Activated CD8-positive, alpha-beta memory T cell treated with anti-CD3 and anti-CD28 coated beads for 24 hours (primary cell): ENCODE data around the gene GRIK2.
"Not testable (repeated sequence)": the region's sequence is repeated elsewhere in the genome, so short reads cannot be mapped to it uniquely, and the experiment has no call there.

Experiments
- DNase-seq: peaks from one replicate; pipeline ENCODE4 v3.0.0-alpha.2; 2020

Gene GRIK2

DNA sequence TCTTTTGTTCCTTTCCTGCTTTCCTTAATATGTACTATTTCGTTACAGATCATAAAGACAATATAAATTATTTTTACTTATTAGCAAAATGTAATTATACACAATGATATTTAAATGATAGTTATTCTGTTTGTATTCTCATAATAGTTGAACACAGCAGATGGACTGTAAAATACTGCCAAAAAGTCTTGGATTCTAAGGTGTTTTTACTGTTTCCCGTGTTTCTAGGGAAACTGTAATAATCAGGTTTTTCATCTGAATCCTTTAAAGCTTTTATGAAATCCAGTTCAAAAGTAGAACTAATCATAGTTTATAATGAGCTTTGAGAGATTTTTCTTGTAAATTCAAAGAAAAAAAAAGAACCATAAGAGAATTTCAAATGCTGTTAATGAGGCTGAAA lies 148.4 kb downstream of the GRIK2 start:
- no peak for DNase-seq

DNA sequence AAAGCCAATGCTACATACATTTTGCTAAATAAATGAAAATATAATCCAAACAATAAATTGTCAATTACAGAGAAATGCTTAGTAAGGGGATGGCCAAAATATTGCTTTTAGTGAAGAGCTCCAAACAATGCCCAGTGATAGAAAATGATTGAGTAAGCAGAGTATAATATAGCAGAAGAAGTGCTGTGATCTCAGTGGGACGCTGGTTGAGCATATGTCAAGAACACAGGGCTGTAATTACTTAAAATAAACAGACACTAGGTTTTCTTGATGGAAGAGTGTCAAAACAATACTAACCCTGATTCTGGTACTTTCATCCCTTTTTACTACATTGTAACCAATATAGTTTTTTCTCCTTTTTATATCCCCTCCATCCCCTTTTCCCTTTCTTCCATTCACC lies 150.3 kb downstream of the GRIK2 start:
- no peak for DNase-seq

DNA sequence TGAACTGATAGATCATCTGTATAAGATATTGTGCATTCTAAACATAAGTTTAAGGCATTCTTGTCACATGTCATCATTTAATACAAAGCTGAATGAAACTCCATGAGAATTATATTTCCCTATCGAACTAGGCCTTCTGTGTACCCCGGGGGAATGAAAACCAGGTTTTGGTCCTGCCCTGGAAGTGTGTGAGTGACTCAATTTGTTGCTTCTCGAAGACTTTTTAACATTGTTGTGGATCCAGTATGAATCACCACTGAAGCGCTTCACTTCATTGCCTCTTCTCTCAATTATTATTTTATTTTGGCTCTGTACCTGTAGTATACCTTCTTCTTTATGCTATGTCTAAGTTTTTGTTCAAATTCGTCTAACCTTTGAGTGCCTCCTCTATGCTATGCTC lies 150.8 kb downstream of the GRIK2 start:
- DNase-seq = no peak

DNA sequence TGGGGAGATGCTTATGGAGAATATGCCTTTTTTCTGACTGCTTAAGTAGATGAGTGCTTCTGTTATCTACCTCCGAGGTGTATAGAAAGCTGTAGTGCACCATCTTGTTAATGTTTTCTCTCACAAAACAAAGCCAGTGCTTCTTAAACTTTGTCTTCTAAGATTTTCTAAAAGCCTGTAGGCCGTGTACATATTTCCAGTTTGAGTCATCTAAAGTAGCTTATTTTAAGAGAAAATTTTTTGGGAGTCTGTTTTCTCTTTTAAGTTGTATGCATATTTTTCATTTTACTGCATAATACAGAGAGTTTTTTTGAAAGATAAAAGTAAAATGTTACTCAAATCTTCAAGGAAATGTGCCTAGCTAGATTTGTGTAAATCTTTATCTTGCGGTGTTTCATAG lies 151.7 kb downstream of the GRIK2 start:
- no peak for DNase-seq

DNA sequence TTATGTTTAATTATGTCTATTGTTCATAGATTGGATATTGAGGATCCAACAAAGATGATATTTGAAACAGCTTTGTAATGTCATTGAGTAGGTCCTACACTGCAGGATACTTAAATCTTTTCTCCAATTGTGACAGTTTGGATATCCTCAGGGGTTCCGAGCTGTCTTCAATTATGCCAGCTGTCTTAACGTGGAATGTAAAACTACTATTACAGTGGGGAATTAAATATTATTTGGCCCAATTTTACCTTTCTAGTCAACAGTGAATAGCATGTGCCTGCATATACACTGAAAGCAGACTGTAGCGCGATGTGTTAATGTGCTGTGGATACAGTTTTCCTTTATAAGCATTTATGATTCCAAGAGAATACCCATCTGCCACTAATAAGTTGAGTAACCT lies 156.9 kb downstream of the GRIK2 start:
- DNase-seq = no peak

DNA sequence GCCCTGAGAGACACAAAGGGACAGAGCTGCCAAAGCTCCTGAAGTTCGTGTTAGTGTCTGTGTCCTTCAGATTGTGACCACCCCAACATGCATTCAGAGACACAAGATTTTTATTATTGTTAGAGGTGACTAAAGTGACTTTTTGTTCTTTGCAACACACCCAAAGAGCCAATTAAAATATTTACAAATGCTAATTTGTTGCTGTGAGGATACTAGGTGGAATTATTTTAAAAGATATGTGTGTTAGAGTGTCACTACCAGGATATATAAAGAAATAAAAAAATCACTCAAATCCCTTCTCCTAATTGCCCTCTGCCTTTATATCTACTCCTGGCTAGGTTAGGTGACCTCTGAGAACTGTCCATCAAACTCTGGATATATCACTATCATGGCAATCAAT lies 160.7 kb downstream of the GRIK2 start:
- no peak for DNase-seq

DNA sequence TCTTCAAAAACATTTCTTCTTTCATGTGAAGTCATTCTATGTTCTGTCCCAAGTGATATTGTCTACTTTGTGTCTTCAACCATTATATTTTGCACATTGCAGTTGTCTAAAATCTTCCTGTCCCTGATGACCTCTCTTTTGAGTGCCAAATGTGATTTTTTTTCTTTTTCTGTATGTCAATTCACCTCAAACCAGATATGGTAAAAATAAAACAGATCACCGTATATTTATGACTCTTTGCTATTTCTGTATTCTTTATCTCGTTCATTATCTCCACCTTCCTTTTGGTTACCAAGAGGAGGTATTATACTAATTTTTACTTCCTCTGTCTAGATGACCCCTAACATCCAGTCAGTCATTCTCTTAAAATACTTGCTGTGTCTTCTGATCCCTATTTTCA lies 165.2 kb downstream of the GRIK2 start:
- no peak for DNase-seq

DNA sequence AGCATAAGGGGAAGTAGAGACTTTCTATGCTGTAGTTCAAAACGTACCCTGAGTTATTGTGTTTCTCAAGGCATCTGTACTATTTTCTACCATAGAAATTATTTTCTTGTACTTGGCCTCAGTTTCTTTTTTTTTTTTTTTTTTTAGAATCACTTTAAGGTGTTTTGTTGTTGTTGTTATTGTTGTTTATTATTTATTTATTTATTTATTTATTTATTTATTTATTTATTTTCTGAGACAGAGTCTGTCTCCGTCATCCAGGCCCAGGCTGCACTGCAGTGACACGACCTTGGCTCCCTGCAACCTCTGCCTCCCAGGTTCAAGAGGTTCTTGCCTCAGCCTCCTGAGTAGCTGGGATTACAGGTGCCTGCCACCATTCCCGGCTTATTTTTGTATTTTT lies 179.1 kb downstream of the GRIK2 start:
- no peak for DNase-seq

DNA sequence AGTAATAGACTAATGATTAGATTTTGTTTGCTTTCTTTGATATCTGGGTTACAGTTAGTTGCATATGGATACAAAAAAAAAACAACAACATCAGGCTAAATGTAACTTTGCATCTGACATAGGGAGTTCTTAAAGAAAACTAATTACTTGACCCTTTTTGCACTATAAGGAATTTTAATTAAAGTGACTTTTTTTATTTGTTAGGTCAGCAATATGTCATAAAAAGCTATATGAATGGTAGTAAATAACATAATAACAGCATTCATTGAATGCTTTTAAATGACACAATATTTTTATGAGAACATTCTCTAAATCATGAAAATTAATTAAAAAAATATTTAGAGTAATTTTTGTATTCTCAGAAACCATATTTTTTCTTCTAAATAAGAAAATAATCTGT lies 183.6 kb downstream of the GRIK2 start:
- no peak for DNase-seq

DNA sequence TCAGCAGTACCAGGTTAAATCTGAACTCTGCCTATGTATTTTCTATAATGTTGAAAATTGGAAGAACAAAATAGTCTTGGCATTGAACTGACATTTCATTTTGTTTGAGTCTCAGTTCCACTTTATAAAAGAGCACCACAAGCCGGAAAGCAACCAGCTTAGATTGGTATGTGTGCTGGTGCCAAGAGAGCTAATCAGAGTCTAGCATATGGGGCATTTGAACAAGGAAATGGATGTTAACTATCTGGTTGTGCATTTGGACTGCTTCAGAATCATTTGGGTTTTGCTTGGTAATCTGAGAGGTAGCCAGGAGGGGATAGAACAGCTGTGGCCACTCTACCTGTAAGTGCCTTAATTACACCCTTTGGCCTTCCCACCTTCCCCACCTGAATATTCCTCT lies 184.8 kb downstream of the GRIK2 start:
- no peak for DNase-seq

DNA sequence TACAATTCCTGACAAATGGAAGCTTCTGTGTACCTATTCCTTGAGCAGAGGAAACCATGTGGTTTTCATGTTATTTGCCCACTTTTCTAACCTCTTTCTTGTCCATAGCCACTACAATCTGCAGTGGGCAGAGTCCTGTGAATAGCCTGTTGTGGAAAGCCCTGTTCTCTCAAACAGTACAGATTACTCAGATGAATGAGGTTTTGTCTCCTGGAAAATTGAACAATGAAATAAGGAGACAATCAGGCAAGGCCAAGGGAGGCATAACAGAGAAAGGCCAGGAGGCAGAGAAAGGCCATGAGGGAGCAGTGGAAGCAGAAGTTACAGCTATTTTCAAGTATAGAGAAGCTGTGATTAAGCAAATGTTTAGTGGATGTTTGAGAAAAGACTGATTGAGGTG lies 189.3 kb downstream of the GRIK2 start:
- no peak for DNase-seq

DNA sequence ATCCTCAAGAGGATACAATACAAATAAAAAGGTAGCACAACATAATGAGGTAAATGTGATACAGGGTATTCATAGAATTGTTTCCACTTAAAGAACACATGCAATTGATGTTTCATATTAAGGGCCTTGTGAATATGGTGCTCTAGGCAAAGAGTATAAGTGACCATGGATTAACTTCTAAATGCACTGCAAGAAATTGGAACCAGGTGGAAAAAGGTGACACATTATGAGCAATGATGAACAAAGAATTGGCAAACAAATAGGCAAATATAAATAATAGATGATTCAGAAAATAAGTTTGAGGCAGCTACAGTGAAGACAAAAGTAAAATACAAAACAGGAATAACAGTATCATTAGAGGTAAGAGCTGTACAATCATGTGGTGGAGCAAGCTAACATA lies 192.0 kb downstream of the GRIK2 start:
- DNase-seq = no peak

DNA sequence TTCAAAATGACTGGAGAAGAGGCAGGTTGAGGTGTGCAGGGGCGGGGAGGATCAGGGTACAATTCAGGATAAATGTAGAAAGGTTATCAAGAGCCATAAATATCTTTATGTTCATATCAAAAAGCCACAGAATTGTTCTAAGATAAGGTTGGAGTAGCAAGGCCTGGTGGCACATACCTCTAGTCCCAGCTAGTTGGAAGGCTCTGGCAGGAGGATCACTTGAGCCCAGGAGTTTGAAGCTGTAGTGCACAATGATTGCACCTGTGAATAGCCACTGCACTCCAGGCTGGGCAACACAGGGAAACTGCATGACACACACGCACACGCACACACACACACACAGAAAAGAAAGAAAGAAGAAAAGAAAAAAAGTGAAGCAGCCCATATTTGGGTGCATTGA lies 194.8 kb downstream of the GRIK2 start:
- DNase-seq = no peak

DNA sequence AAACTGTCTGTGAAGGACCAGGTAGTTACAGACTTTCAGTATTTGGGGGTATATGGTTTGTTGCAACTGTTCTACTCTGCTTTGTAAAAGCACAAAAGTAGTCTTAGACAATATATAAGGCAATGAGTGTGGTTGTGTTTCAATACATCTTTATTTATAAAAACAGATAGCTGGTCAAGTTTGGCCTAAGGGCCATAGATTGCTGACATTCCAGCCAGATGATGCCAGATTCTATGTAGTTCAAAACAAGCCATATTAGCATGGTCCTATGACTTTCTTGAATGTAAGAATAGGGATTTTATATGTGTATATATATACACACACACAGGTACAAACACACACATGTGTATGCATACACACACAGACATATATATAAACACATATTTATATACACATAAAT lies 201.8 kb downstream of the GRIK2 start:
- no peak for DNase-seq

DNA sequence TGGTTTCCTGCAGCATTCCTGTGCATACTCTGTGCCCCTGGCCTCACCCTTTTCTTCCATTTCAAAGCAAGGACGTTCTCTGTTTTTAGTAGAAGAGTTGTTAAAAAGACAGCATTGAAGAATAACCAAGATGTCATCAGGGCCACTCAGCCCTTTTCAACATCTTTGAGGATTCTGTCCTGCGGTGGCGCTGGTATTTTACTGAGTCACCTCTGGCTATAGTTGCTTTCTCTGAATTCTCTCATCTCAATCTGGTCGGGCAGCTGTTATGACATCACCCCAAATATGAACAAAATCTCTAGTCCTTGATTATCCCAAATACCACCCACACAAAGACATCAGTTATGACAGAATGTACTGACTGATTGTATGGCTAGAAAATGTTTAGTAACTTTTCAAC lies 204.2 kb downstream of the GRIK2 start:
- no peak for DNase-seq

DNA sequence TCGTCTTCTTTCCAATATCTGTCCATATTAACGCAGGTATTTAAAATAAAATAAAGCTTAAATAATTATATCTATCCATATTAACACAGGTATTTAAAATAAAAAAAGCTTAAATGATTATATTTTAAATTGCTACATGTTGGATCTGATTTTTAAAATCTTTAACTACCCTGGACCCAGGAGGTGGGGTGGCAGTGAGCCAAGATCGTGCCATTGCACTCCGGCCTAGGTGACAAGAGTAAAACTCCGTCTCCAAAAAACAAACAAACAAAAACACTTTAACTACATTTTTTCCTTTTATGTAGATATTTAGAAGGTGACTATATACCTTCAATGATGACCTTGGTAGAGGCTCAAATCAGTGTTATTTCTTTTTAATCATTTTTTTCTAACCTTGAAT lies 211.9 kb downstream of the GRIK2 start:
- DNase-seq = no peak

DNA sequence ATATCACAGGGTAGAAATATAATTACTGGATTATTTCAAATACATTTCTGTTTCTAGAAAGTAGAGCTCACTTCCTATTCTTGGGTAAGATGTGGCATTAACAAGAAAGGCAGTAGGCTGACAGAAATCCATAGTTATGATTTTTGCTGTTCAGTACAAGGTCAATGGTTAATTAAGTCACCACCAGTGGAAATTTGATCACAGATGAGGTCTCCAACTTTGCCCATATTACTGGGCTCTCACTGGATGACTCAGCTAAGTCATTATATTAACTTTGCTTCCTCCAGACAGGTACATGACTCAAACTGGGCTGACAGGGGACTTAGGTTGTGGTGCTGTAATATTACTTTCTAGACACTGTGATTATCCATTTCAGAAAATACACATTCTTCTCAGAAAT lies 212.4 kb downstream of the GRIK2 start:
- no peak for DNase-seq

DNA sequence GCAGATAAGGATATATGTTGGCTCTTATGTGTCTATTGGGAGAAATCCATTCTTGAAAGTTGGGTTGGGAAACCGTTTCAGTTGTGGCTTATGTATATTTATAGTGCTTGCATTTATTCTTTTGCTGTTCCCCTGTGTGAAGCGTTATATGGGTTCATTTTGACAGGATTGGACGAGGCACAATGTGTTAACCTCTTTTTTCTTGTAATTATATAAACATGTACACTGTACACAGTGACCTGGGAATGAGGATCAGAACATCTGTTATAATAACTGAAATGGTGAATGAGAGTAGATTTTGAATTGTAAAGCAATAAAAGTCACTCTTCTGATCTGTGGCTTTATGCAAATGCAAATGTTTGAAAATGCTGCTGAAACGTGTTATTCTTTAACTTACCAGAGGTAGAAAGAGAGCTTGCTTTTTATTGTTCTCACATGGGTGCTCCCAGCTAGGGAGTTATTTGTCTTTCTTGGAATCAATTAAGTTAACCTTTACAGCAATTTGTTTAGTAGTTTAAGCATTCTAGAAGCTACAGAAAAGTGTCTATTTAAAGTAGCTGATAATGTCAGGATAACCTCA lies 213.7 kb downstream of the GRIK2 start:
- DNase-seq = no peak

DNA sequence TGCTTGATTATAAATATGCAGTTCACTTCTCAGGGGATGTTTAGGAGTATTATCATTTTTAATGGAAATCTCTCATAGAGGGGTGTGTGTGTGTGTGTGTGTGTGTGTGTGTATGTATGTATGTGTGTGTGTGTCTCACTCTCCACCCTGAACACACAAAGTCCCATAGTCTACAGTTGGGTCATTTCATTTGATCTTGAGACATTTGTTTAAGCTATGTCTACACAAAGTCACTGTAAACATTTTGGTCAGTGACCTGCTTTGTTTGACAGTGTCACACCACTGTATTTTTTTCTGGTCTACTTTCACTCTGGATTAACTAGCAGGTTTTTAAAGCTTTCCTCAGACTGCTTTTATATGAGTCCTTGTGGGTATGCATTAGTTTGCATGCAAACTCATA lies 215.2 kb downstream of the GRIK2 start:
- DNase-seq = no peak

DNA sequence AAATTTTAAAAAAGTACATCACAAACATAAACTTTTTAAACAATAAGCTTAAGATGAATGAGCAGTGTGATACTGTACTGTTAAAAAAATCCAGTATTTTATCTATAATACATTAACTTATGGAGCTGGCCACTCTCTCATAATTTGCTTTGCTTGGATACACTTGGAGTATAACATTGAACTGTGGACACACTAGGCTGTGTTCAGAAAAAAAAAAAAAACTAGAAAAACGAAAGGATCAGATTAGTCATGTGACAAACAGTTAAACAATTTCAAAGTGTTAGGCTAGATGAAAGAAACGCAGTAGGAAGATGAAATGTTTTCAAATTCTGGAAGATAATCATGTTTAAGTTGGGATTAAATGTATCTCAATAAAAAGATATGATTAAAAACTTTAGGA lies 220.0 kb downstream of the GRIK2 start:
- DNase-seq = no peak

DNA sequence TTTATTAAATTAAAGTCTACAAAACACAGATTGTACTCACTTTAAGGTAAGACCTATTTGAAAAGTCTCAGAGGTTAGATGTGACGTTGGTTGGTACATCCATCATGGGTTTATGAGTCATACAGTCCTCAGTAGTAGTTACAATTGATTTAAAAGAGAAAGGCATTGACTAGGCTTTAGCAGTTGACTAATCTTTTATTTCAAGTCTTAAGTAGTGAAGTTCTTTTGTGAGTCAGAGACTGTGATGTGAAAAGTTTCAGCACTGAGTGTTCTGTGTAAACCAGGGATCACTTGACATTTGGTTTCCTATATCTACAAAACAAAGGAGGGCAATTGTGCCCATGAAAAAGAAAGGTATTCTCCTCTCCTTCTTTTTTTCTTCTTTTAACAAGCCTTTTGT lies 221.3 kb downstream of the GRIK2 start:
- no peak for DNase-seq

DNA sequence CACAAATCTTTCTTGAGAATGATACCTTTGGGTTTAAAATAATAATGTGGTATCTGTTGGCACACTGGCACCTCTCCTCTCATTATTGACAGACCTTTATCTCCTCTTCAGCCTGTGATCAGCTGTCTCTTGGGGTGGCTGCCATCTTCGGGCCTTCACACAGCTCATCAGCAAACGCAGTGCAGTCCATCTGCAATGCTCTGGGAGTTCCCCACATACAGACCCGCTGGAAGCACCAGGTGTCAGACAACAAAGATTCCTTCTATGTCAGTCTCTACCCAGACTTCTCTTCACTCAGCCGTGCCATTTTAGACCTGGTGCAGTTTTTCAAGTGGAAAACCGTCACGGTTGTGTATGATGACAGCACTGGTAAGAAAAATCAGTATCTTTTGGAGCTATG lies 232.8 kb downstream of the GRIK2 start:
- no peak for DNase-seq

DNA sequence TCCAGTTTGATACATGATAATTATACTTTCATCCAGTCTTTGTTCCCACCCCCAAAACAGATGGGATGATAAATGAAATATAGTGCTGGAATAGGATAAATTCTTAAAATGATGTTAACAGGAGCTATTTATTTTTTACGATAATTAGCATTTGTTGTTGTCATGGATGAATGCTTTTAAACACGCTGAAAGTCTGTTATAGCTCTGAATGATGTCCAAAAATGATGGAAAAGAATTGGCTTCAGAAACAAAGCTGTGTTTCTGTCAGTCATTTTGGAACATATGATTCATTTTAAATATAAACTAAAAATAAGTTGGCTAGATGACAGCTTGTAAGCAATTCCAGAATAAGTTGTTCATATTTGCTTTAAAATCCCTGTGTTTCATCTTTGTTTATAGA lies 237.4 kb downstream of the GRIK2 start:
- no peak for DNase-seq

DNA sequence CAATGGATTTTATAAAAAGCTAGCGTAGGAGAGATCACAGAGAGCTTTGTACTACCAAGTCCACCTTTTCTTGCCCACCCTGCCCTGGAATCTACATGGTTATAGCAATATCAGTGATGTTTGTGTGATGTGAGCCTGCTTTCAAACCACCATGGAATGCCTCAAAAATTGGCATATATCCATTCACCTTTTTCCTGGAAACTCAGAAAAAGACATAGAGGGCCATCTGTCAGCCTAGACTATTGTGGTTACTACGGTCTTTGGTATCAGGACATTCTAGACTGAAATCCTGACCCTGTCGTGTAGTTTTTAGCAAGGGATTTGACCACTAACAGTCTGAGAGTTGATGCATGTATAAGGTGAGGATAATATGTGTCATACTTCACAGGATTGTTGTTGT lies 239.6 kb downstream of the GRIK2 start:
- DNase-seq = no peak

DNA sequence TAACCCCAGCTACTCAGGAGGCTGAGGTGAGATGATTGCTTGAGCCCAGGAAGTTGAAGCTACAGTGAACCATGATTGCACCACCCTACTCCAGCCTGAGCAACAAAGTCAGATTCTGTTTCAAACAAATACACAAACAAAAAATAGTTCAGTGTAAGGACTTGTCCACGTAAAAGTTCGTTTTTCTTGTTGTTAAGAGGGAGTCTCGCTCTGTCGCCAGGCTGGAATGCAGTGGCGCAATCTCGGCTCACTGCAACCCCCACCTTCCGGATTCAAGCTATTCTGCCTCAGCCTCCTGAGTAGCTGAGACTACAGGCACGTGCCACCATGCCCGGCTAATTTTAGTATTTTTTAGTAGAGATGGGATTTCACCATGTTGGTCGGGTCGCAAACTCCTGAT lies 245.4 kb downstream of the GRIK2 start:
- not testable (repeated sequence) for DNase-seq

DNA sequence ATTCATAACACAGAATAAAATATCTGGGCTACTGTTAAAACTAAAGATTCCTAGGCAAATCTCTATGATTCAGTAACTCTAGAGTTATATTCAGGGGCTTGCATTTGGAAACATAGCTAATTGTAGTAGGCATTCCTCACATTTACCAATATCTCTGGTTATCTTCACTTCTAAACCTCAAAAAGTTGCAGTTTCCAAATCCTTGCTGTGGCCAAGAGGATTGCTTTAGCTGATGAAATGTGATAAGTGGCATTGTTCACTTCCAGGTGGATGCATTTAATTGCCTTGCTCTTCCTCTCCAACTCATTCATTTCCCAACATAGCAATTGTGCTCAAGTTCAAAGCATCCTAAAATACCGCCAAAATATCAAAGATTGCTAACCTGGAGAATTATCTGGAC lies 246.6 kb downstream of the GRIK2 start:
- no peak for DNase-seq
